SK-N-SH (cell line): Measurements from ENCODE around the gene TEX44. TPM values are rescaled to one million over a fixed set of nuclear protein-coding genes. Genes with fewer than 3 reads are reported as not detected.

Experiments used
- CTCF ChIA-PET: fragments of 300-600, 350-600 bp; formaldehyde crosslinking; extraction: SDS; loops from one replicate; lab custom pipeline; 2021; lab: Yijun Ruan, JAX
- POLR2A ChIA-PET: fragments of 350-600 bp; sonication (Branson Sonifier 250); formaldehyde crosslinking; extraction: SDS; loops from one replicate; lab custom pipeline; 2020; ENCODE audit warnings: antibody characterized with exemption, inconsistent platforms; lab: Yijun Ruan, JAX
- DNase-seq: peaks from one replicate; pipeline ENCODE4 v3.0.0; 2012
- H2AFZ ChIP-seq: fragments of 200-600 bp; sonication (generic); 2 replicates; pipeline ENCODE4 v1.8.1; 2016; ENCODE audit warnings: antibody characterized with exemption, mild to moderate bottlenecking, low read depth
- H3F3A ChIP-seq: fragments of 200-600 bp; sonication (generic); replicated peaks from 2 replicates; pipeline ENCODE3; 2016; ENCODE audit warnings: antibody characterized with exemption, mild to moderate bottlenecking; ENCODE audit not compliant: insufficient read depth
- H3K27ac ChIP-seq, 2 experiments: fragments of 200-500 bp in 1 of 2; fragments of 200-600 bp in 1 of 2; sonication (Bioruptor generic) in 1 of 2; sonication (generic), shearing (Covaris generic) in 1 of 2; 2 replicates each; pipeline versions ENCODE4 v1.5.1 to v1.6.1; 2014 to 2016; ENCODE audit warnings: low read depth in 2 of 2, inconsistent platforms in 1 of 2, low read length in 1 of 2, mild to moderate bottlenecking in 1 of 2, mixed read lengths in 1 of 2
- H3K27me3 ChIP-seq: fragments of 200-600 bp; sonication (generic), shearing (Covaris generic); 2 replicates; pipeline ENCODE4 v1.6.1; 2016; ENCODE audit warnings: mixed run types; ENCODE audit not compliant: insufficient read depth
- H3K36me3 ChIP-seq, 2 experiments: fragments of 200-500 bp in 1 of 2; fragments of 200-600 bp in 1 of 2; sonication (Bioruptor generic) in 1 of 2; sonication (generic) in 1 of 2; replicated peaks in 1 of 2; 2 replicates each; pipeline versions ENCODE3 to v1.5.1; 2014 to 2016; ENCODE audit warnings: low read length in 1 of 2, mild to moderate bottlenecking in 1 of 2; ENCODE audit not compliant: insufficient read depth in 2 of 2, control insufficient read depth in 1 of 2
- H3K4me1 ChIP-seq, 2 experiments: fragments of 200-500 bp in 1 of 2; fragments of 200-600 bp in 1 of 2; sonication (Bioruptor generic) in 1 of 2; sonication (generic), shearing (Covaris generic) in 1 of 2; 2 replicates each; pipeline versions ENCODE4 v1.5.1 to v1.6.1; 2014 to 2016; ENCODE audit warnings: low read depth in 1 of 2, low read length in 1 of 2, mixed run types in 1 of 2; ENCODE audit not compliant: insufficient read depth in 2 of 2, control insufficient read depth in 1 of 2
- H3K4me2 ChIP-seq: fragments of 200-600 bp; sonication (generic), shearing (Covaris generic); 2 replicates; pipeline ENCODE4 v1.6.1; 2017; ENCODE audit warnings: mixed run types
- H3K4me3 ChIP-seq, 2 experiments: fragments of 200-500 bp in 1 of 2; fragments of 200-600 bp in 1 of 2; sonication (Bioruptor generic) in 1 of 2; sonication (generic), shearing (Covaris generic) in 1 of 2; 2 replicates each; pipeline versions ENCODE4 v1.5.1 to v1.8.1; 2014 to 2016; ENCODE audit warnings: low read depth in 2 of 2, inconsistent platforms in 1 of 2, low read length in 1 of 2, mild to moderate bottlenecking in 1 of 2, mixed read lengths in 1 of 2, moderate library complexity in 1 of 2
- H3K79me2 ChIP-seq: fragments of 200-600 bp; sonication (generic); 2 replicates; pipeline ENCODE4 v1.8.1; 2017; ENCODE audit warnings: mild to moderate bottlenecking; ENCODE audit not compliant: insufficient read depth
- H3K9ac ChIP-seq: fragments of 200-600 bp; sonication (generic); 2 replicates; pipeline ENCODE4 v1.6.1; 2017; ENCODE audit warnings: mixed run types
- H3K9me2 ChIP-seq: fragments of 200-600 bp; sonication (generic); 2 replicates; pipeline ENCODE4 v1.6.1; 2017; ENCODE audit warnings: mixed run types
- H3K9me3 ChIP-seq: fragments of 200-600 bp; sonication (generic); 2 replicates; pipeline ENCODE4 v1.6.1; 2017; ENCODE audit warnings: mixed run types, mild to moderate bottlenecking, moderate library complexity
- H4K20me1 ChIP-seq: fragments of 200-600 bp; sonication (generic); 2 replicates; pipeline ENCODE4 v1.6.1; 2017; ENCODE audit warnings: mild to moderate bottlenecking, mixed run types; ENCODE audit not compliant: insufficient read depth
- CHD2 ChIP-seq: fragments of 150-350 bp; IDR thresholded peaks from 2 replicates; pipeline ENCODE4 v1.6.1; 2018; ENCODE audit warnings: low read length; ENCODE audit not compliant: partially characterized antibody
- FOSL2 ChIP-seq: IDR thresholded peaks from 2 replicates; pipeline ENCODE4 v1.4.0; 2012; ENCODE audit warnings: low read depth, mild to moderate bottlenecking, moderate library complexity, borderline replicate concordance
- FOXJ3 ChIP-seq: sonication (generic); formaldehyde crosslinking; IDR thresholded peaks from 2 replicates; pipeline ENCODE4 v1.5.1; 2020; ENCODE audit warnings: mild to moderate bottlenecking, missing genetic modification reagents
- FOXM1 ChIP-seq: IDR thresholded peaks from 2 replicates; pipeline ENCODE4 v1.4.0; 2012; ENCODE audit warnings: low read depth, mild to moderate bottlenecking
- GABPA ChIP-seq: IDR thresholded peaks from 2 replicates; pipeline ENCODE4 v1.4.0; 2012; ENCODE audit warnings: low read depth, mild to moderate bottlenecking
- MAX ChIP-seq: IDR thresholded peaks from 2 replicates; pipeline ENCODE4 v1.4.0; 2012; ENCODE audit warnings: low read depth
- MEF2A ChIP-seq: IDR thresholded peaks from 2 replicates; pipeline ENCODE4 v1.4.0; 2012; ENCODE audit warnings: low read depth, borderline replicate concordance
- NFIC ChIP-seq: IDR thresholded peaks from 2 replicates; pipeline ENCODE4 v1.4.0; 2012; ENCODE audit warnings: borderline replicate concordance
- POLR2AphosphoS5 ChIP-seq: IDR thresholded peaks from 2 replicates; pipeline ENCODE4 v1.6.1; 2012; ENCODE audit warnings: low read depth, low read length
- RAD21 ChIP-seq: IDR thresholded peaks from 2 replicates; pipeline ENCODE4 v1.6.1; 2012; ENCODE audit warnings: mild to moderate bottlenecking, low read length
- RCOR1 ChIP-seq: fragments of 150-350 bp; IDR thresholded peaks from 2 replicates; pipeline ENCODE4 v1.6.1; 2017; ENCODE audit warnings: antibody characterized with exemption, low read length
- RXRA ChIP-seq: IDR thresholded peaks from 2 replicates; pipeline ENCODE4 v1.4.0; 2012; ENCODE audit warnings: low read depth, mild to moderate bottlenecking, borderline replicate concordance
- SMC3 ChIP-seq: IDR thresholded peaks from 2 replicates; pipeline ENCODE4 v1.6.1; 2012; ENCODE audit warnings: low read depth, low read length, improper control_type of control experiment
- TCF12 ChIP-seq: IDR thresholded peaks from 2 replicates; pipeline ENCODE4 v1.4.0; 2012
- WGBS: methylation state at CpG from one replicate; pipeline ENCODE4 v1.1.6; 2017; ENCODE audit warnings: low lambda C conversion rate; 5-methylcytosine and 5-hydroxymethylcytosine counted together
- polyA plus RNA-seq, 3 experiments: library from polyadenylated mRNA; depleted of rRNA; stranded (reverse); fragments of >200 nt; gene quantifications; 2 replicates each; pipeline ENCODE4 v1.2.3, GENCODE V29; 2012
- TF ChIP-seq, protein P1 (sequence below): IDR thresholded peaks from 2 replicates; pipeline ENCODE4; 2012
- TF ChIP-seq, protein P2 (sequence below): fragments of 200-600 bp; sonication (generic); IDR thresholded peaks from 2 replicates; pipeline ENCODE4 v1.6.1; 2017; ENCODE audit warnings: antibody characterized with exemption, mild to moderate bottlenecking, moderate library complexity
- TF ChIP-seq, protein P3 (sequence below): IDR thresholded peaks from 2 replicates; pipeline ENCODE4 v1.6.1; 2012; ENCODE audit warnings: mild to moderate bottlenecking, low read depth, low read length, moderate library complexity

The TEX44 gene
- polyA plus RNA-seq, 1 of the 3 experiments (the other 2 are of a cell fraction): not detected

GRCh38 chr2:231611273-231612108 is 18.8 kb downstream of the TEX44 start:
- TF ChIP-seq, protein P1, sequence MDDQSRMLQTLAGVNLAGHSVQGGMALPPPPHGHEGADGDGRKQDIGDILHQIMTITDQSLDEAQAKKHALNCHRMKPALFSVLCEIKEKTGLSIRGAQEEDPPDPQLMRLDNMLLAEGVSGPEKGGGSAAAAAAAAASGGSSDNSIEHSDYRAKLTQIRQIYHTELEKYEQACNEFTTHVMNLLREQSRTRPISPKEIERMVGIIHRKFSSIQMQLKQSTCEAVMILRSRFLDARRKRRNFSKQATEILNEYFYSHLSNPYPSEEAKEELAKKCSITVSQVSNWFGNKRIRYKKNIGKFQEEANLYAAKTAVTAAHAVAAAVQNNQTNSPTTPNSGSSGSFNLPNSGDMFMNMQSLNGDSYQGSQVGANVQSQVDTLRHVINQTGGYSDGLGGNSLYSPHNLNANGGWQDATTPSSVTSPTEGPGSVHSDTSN: 0 out of 2 replicates have a peak, but pooled peaks have one; percentile 11
- TF ChIP-seq RAD21 (peak; percentile 52), SMC3 (0 out of 2 replicates have a peak, but pooled peaks have one; percentile 10), TCF12 (0 out of 2 replicates have a peak, but pooled peaks have one; percentile 32), RXRA (no peak), FOSL2 (peak; percentile 84), RCOR1 (no peak)
- TF ChIP-seq, protein P2, sequence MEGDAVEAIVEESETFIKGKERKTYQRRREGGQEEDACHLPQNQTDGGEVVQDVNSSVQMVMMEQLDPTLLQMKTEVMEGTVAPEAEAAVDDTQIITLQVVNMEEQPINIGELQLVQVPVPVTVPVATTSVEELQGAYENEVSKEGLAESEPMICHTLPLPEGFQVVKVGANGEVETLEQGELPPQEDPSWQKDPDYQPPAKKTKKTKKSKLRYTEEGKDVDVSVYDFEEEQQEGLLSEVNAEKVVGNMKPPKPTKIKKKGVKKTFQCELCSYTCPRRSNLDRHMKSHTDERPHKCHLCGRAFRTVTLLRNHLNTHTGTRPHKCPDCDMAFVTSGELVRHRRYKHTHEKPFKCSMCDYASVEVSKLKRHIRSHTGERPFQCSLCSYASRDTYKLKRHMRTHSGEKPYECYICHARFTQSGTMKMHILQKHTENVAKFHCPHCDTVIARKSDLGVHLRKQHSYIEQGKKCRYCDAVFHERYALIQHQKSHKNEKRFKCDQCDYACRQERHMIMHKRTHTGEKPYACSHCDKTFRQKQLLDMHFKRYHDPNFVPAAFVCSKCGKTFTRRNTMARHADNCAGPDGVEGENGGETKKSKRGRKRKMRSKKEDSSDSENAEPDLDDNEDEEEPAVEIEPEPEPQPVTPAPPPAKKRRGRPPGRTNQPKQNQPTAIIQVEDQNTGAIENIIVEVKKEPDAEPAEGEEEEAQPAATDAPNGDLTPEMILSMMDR: peak; percentile 44
- CTCF ChIA-PET: interaction anchor here (0.6 to 11.6 kb wide), 26 partner anchors 10 to 168 kb away, joined by 3 to 256 read pairs (median 4); partner anchors contain the start of gene PTMA
- Histone ChIP-seq H3K79me2 (no peaks in the 10 kb centered on the region), H3K27ac (peak overlapping the region in 1 of 2 experiments; percentile 89; a peak in 2 of 4 replicates), H3K9ac (peak overlapping the region; percentile 53), H4K20me1 (no peaks in the 10 kb centered on the region), H2AFZ (peak overlapping the region; percentile 67; the same call in 1 of the 2 replicates), H3F3A (peaks cover 11% of the 10 kb centered on the region), H3K36me3 (no peaks in the 10 kb centered on the region), H3K9me2 (no peaks in the 10 kb centered on the region), H3K4me1 (peaks cover 24 to 26% of the 10 kb centered on the region in 2 experiments; a peak in 3 of 4 replicates), H3K4me3 (no peak overlapping the region), H3K4me2 (no peak overlapping the region; the same call in 1 of the 2 replicates), H3K27me3 (no peaks in the 10 kb centered on the region), H3K9me3 (no peaks in the 10 kb centered on the region)
- DNase-seq: no peak
- 73% methylated on average over 9 of the region's 9 CpGs for WGBS
- POLR2A ChIA-PET: interaction anchor here (1.1 kb wide), 1 partner anchor 97 kb away, joined by 4 read pairs; the partner anchor contains the start of gene PTMA

- peak overlapping the region; percentile 53; the same call in 1 of the 2 replicates for H3K9ac ChIP-seq
- H3K36me3 ChIP-seq: no peaks in the 10 kb centered on the region
- H2AFZ ChIP-seq: peak overlapping the region; percentile 67
- POLR2A ChIA-PET: interaction anchor here (1.1 kb wide), 1 partner anchor 97 kb away, joined by 4 read pairs; the partner anchor contains the start of gene PTMA
- no peaks in the 10 kb centered on the region for H3K9me3 ChIP-seq
- H3K4me2 ChIP-seq: no peak overlapping the region; the same call in 1 of the 2 replicates
- CTCF ChIA-PET: interaction anchor here (0.6 to 11.6 kb wide), 26 partner anchors 11 to 167 kb away, joined by 3 to 256 read pairs (median 4); partner anchors contain the start of gene PTMA
- H3K9me2 ChIP-seq: no peaks in the 10 kb centered on the region
- no peaks in the 10 kb centered on the region for H3K27me3 ChIP-seq
- WGBS: 67% methylated on average over 10 of the region's 10 CpGs
- H3K4me3 ChIP-seq: no peak overlapping the region
- peaks cover 24 to 26% of the 10 kb centered on the region in 2 experiments; a peak in 3 of 4 replicates for H3K4me1 ChIP-seq
- peaks cover 11% of the 10 kb centered on the region for H3F3A ChIP-seq
- no peaks in the 10 kb centered on the region for H3K79me2 ChIP-seq
- no peaks in the 10 kb centered on the region for H4K20me1 ChIP-seq
- peak overlapping the region in 1 of 2 experiments; percentile 89; a peak in 2 of 4 replicates for H3K27ac ChIP-seq
- no peak for DNase-seq
- TF ChIP-seq FOXM1 (no peak), CHD2 (no peak), FOXJ3 (CRISPR knock-in tag) (no peak), POLR2AphosphoS5 (no peak), MEF2A (no peak), FOSL2 (no peak), GABPA (no peak), RCOR1 (no peak), MAX (no peak), NFIC (no peak)
- TF ChIP-seq, protein P1: no peak
- TF ChIP-seq, protein P3, sequence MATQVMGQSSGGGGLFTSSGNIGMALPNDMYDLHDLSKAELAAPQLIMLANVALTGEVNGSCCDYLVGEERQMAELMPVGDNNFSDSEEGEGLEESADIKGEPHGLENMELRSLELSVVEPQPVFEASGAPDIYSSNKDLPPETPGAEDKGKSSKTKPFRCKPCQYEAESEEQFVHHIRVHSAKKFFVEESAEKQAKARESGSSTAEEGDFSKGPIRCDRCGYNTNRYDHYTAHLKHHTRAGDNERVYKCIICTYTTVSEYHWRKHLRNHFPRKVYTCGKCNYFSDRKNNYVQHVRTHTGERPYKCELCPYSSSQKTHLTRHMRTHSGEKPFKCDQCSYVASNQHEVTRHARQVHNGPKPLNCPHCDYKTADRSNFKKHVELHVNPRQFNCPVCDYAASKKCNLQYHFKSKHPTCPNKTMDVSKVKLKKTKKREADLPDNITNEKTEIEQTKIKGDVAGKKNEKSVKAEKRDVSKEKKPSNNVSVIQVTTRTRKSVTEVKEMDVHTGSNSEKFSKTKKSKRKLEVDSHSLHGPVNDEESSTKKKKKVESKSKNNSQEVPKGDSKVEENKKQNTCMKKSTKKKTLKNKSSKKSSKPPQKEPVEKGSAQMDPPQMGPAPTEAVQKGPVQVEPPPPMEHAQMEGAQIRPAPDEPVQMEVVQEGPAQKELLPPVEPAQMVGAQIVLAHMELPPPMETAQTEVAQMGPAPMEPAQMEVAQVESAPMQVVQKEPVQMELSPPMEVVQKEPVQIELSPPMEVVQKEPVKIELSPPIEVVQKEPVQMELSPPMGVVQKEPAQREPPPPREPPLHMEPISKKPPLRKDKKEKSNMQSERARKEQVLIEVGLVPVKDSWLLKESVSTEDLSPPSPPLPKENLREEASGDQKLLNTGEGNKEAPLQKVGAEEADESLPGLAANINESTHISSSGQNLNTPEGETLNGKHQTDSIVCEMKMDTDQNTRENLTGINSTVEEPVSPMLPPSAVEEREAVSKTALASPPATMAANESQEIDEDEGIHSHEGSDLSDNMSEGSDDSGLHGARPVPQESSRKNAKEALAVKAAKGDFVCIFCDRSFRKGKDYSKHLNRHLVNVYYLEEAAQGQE: no peak
These were observed 19.4 kb downstream of the TEX44 start for GRCh38 chr2:231612109-231612455.
